Measurements from ENCODE around the gene CDH4. TPM values are rescaled to one million over a fixed set of nuclear protein-coding genes. Genes with fewer than 3 reads are reported as not detected.

CDH4 gene
- total and polyA plus RNA-seq, 2 donors from 2014 or later = 1.1 TPM; not detected in 1

DNA sequence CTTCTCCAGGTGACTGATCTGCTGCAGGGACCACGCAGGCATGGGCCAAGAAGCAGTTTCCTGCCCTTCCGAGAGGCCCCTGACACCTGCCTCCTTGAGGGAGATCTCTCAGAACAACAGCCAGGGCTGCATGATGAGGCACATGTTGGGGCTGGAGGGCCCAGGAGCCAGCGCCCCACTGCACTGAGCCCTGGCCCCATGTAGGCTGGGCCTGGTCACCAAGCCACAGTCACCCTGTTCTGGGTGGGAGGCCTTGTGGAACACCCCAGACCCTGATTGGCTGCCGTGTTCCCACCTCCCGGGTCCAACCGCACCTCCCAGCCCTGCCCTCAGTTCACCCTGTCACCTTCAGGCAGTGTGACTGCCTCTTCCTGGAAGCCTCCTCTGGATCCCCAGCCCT, 639.4 kb downstream of the CDH4 start:
- Histone ChIP-seq H3K4me3 (ENCODE audit: low read length in 3 of 3) (no peak overlapping the region), H3K9ac (ENCODE audit: low read length in 3 of 3) (no peak overlapping the region), H3K36me3 (ENCODE audit: control insufficient read depth in 2 of 3, insufficient read depth in 3 of 3, low read length in 3 of 3) (no peaks in the 10 kb centered on the region), H3K27ac (ENCODE audit: low read depth in 2 of 2, low read length in 2 of 2) (no peak overlapping the region), H3K4me1 (ENCODE audit: control insufficient read depth in 2 of 3, insufficient read depth in 2 of 3, low read depth in 1 of 3, low read length in 3 of 3) (peaks cover 0 to 3% (median 0%) of the 10 kb centered on the region in 3 donors), H3K9me3 (ENCODE audit: control insufficient read depth in 2 of 3, insufficient read depth in 1 of 3, low read length in 3 of 3) (no peaks in the 10 kb centered on the region), H3K27me3 (ENCODE audit: control insufficient read depth, insufficient read depth, low read length) (no peaks in the 10 kb centered on the region)
- FAIRE-seq (no peak), DNase-seq (peak in 1 of 5 donors; percentile 50)
- TF ChIP-seq, protein P1, sequence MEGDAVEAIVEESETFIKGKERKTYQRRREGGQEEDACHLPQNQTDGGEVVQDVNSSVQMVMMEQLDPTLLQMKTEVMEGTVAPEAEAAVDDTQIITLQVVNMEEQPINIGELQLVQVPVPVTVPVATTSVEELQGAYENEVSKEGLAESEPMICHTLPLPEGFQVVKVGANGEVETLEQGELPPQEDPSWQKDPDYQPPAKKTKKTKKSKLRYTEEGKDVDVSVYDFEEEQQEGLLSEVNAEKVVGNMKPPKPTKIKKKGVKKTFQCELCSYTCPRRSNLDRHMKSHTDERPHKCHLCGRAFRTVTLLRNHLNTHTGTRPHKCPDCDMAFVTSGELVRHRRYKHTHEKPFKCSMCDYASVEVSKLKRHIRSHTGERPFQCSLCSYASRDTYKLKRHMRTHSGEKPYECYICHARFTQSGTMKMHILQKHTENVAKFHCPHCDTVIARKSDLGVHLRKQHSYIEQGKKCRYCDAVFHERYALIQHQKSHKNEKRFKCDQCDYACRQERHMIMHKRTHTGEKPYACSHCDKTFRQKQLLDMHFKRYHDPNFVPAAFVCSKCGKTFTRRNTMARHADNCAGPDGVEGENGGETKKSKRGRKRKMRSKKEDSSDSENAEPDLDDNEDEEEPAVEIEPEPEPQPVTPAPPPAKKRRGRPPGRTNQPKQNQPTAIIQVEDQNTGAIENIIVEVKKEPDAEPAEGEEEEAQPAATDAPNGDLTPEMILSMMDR (IDR thresholded peaks at IDR 0.05; ENCODE audit: borderline replicate concordance, extremely low read depth, insufficient read depth) = no peak
- intact Hi-C loops (cut with DNase I) = no loop called here

DNA sequence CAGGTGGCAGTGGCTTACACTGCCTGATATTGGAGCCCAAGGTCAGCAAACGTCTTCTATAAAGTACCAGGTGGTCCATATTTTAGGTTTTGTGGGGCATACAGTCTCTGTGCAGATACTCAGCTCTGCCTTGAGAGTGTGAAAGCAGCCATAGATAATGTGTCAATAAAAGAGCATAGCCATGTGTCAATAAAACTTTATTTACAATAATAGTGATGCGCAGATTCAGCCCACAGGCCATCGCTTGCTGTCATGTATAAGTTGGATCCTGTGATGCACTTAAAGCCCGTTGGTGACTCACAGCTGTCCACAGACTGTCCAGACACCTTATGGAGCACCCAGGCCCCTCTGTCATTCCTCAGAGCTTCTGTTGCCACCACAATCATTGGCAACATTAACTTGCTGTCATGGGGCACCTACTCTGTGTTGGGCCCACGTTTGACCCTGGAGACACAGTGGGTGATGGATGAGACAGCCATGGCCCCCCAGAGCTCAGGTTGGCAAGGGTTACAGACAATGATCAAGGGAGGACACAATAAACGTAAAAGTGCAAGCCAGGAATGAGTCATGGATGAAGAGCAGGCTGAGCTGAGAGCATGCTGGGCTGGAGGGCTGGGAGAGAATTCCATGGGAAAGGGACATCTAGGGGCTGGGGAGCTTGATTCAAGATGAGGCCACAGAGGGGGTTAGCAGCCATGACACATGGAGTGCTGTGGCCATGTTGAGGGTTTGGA, 640.0 kb downstream of the CDH4 start:
- TF ChIP-seq, protein P1 (IDR thresholded peaks at IDR 0.05; ENCODE audit: borderline replicate concordance, extremely low read depth, insufficient read depth) = no peak
- Histone ChIP-seq H3K4me3 (ENCODE audit: low read length in 3 of 3) (no peak overlapping the region), H3K4me1 (ENCODE audit: control insufficient read depth in 2 of 3, insufficient read depth in 2 of 3, low read depth in 1 of 3, low read length in 3 of 3) (peaks cover 0 to 3% (median 0%) of the 10 kb centered on the region in 3 donors), H3K9ac (ENCODE audit: low read length in 3 of 3) (no peak overlapping the region), H3K36me3 (ENCODE audit: control insufficient read depth in 2 of 3, insufficient read depth in 3 of 3, low read length in 3 of 3) (no peaks in the 10 kb centered on the region), H3K27ac (ENCODE audit: low read depth in 2 of 2, low read length in 2 of 2) (no peak overlapping the region), H3K9me3 (ENCODE audit: control insufficient read depth in 2 of 3, insufficient read depth in 1 of 3, low read length in 3 of 3) (no peaks in the 10 kb centered on the region), H3K27me3 (ENCODE audit: control insufficient read depth, insufficient read depth, low read length) (no peaks in the 10 kb centered on the region)
- intact Hi-C loops (cut with DNase I) = no loop called here
- FAIRE-seq (no peak), DNase-seq (peak in 1 of 5 donors; percentile 18)

DNA sequence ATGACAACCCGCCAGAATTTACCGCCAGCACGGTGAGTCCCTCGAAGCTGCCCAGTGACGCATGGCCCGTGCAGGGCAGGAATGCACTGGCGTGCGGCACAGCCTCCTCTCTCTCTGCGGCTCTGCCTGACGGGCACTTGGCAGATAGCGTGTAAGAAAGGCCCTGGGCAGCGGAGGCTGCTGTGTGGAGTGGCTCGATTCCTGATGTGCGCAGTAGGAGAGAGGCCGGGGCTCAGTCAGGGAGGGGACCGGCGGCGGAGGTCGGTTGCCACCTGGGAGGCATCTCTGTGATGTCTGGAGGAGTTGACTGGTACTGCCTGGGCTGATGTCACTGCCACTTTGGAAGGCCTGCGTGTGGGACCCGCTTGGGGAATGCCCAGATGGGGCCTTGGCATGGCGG, 643.0 kb downstream of the CDH4 start:
- DNase-seq = peak in 2 of 5 donors; percentile 3 to 72
- H3K9me3 ChIP-seq (ENCODE audit: control insufficient read depth in 2 of 3, insufficient read depth in 1 of 3, low read length in 3 of 3) = no peaks in the 10 kb centered on the region
- intact Hi-C loops (cut with DNase I) = no loop called here
- H3K4me1 ChIP-seq (ENCODE audit: control insufficient read depth in 2 of 3, insufficient read depth in 2 of 3, low read depth in 1 of 3, low read length in 3 of 3) = peaks cover 0 to 3% (median 0%) of the 10 kb centered on the region in 3 donors
- H3K27me3 ChIP-seq (ENCODE audit: control insufficient read depth, insufficient read depth, low read length) = no peaks in the 10 kb centered on the region
- no peak overlapping the region for H3K4me3 ChIP-seq (ENCODE audit: low read length in 3 of 3)
- H3K9ac ChIP-seq (ENCODE audit: low read length in 3 of 3) = no peak overlapping the region
- H3K36me3 ChIP-seq (ENCODE audit: control insufficient read depth in 2 of 3, insufficient read depth in 3 of 3, low read length in 3 of 3) = no peaks in the 10 kb centered on the region
- TF ChIP-seq, protein P1 (IDR thresholded peaks at IDR 0.05; ENCODE audit: borderline replicate concordance, extremely low read depth, insufficient read depth) = no peak
- H3K27ac ChIP-seq (ENCODE audit: low read depth in 2 of 2, low read length in 2 of 2) = no peak overlapping the region
- FAIRE-seq = no peak

All from kidney (tissue), 14 donors.